ENCODE results near the gene ZNF664.

ZNF664 gene

GRCh38 chr12:124026755-124027745, 54.0 kb downstream of the ZNF664 start:
- Histone ChIP-seq H3K79me2 (ENCODE audit: low read length) (no peaks in the 10 kb centered on the region), H4K20me1 (ENCODE audit: insufficient read depth, low read length) (no peaks in the 10 kb centered on the region), H3K36me3 (replicated peaks; ENCODE audit: low read depth, low read length) (no peaks in the 10 kb centered on the region), H3K27me3 (ENCODE audit: low read depth, low read length) (no peaks in the 10 kb centered on the region), H3K9me3 (ENCODE audit: insufficient read depth, low read length) (no peaks in the 10 kb centered on the region), H3K27ac (ENCODE audit: low read length) (no peak overlapping the region), H3K4me2 (ENCODE audit: low read length) (no peak overlapping the region), H2AFZ (ENCODE audit: low read depth, low read length) (no peak overlapping the region), H3K4me3 (ENCODE audit: low read length) (no peak overlapping the region), H3K9ac (ENCODE audit: low read length) (no peak overlapping the region), H3K4me1 (ENCODE audit: low read length) (no peaks in the 10 kb centered on the region)
- no peak for TF ChIP-seq EZH2phosphoT487 (IDR thresholded peaks at IDR 0.05; ENCODE audit: low read depth)
- TF ChIP-seq, protein P1, sequence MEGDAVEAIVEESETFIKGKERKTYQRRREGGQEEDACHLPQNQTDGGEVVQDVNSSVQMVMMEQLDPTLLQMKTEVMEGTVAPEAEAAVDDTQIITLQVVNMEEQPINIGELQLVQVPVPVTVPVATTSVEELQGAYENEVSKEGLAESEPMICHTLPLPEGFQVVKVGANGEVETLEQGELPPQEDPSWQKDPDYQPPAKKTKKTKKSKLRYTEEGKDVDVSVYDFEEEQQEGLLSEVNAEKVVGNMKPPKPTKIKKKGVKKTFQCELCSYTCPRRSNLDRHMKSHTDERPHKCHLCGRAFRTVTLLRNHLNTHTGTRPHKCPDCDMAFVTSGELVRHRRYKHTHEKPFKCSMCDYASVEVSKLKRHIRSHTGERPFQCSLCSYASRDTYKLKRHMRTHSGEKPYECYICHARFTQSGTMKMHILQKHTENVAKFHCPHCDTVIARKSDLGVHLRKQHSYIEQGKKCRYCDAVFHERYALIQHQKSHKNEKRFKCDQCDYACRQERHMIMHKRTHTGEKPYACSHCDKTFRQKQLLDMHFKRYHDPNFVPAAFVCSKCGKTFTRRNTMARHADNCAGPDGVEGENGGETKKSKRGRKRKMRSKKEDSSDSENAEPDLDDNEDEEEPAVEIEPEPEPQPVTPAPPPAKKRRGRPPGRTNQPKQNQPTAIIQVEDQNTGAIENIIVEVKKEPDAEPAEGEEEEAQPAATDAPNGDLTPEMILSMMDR (IDR thresholded peaks at IDR 0.05; ENCODE audit: low read depth, low read length), result no peak

DNA sequence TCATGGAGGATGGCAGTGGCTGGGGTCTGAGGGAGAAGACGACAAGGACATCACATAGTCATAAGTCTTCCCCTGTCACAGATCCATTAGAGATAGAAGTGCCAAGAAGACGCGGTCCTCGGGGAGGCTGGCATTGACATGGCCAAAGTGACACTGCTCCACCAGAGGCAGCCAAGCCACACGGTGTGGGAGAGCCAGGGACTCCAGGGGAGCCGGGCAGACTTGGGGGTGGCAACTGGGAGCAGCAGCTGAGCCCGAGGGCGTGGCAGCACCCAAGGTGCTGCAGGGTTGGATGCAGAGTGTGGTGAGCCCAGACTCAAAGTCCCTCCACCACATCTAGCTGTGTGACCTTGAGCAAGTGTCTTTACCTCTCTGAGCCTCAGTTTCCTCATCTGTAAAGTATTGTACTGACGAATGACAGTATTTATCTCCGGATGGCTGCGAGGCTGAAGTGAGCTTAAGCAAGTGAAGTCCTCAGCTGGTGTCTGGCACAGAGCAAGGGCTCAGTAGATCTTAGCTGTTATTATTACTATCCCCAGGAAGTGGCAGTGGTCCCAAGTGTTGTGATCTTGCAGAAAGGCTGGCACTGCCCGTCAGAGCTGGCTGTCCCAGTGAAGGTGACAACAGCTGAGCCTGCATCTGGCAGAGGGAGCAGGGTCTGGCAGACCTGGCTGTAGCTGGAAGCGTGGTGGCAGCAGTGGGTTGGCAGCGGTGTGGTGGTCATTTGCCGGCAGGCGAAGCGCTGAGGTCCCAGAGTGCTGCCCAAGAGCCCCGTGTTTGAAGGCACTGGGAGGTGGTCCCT, 54.9 kb downstream of the ZNF664 start:
- Histone ChIP-seq H3K4me3 (ENCODE audit: low read length) (no peak overlapping the region), H3K36me3 (replicated peaks; ENCODE audit: low read depth, low read length) (no peaks in the 10 kb centered on the region), H3K9ac (ENCODE audit: low read length) (no peak overlapping the region), H4K20me1 (ENCODE audit: insufficient read depth, low read length) (no peaks in the 10 kb centered on the region), H3K4me2 (ENCODE audit: low read length) (no peak overlapping the region), H3K4me1 (ENCODE audit: low read length) (no peaks in the 10 kb centered on the region), H3K79me2 (ENCODE audit: low read length) (no peaks in the 10 kb centered on the region), H3K27me3 (ENCODE audit: low read depth, low read length) (no peaks in the 10 kb centered on the region), H3K9me3 (ENCODE audit: insufficient read depth, low read length) (no peaks in the 10 kb centered on the region), H3K27ac (ENCODE audit: low read length) (no peak overlapping the region), H2AFZ (ENCODE audit: low read depth, low read length) (no peak overlapping the region)
- TF ChIP-seq, protein P1 (IDR thresholded peaks at IDR 0.05; ENCODE audit: low read depth, low read length), result no peak
- TF ChIP-seq EZH2phosphoT487 (IDR thresholded peaks at IDR 0.05; ENCODE audit: low read depth), result no peak

- H3K79me2 ChIP-seq (ENCODE audit: low read length), result no peaks in the 10 kb centered on the region
- no peak for TF ChIP-seq EZH2phosphoT487 (IDR thresholded peaks at IDR 0.05; ENCODE audit: low read depth)
- TF ChIP-seq, protein P1 (IDR thresholded peaks at IDR 0.05; ENCODE audit: low read depth, low read length), result no peak
Observed at GRCh38 chr12:124028555-124028925, 55.5 kb downstream of the ZNF664 start.

GRCh38 chr12:124030008-124030407, 57.0 kb downstream of the ZNF664 start:
- Histone ChIP-seq H2AFZ (ENCODE audit: low read depth, low read length) (no peak overlapping the region), H3K36me3 (replicated peaks; ENCODE audit: low read depth, low read length) (no peaks in the 10 kb centered on the region), H3K79me2 (ENCODE audit: low read length) (no peaks in the 10 kb centered on the region), H3K9me3 (ENCODE audit: insufficient read depth, low read length) (no peaks in the 10 kb centered on the region), H3K27ac (ENCODE audit: low read length) (no peak overlapping the region), H3K9ac (ENCODE audit: low read length) (no peak overlapping the region), H3K4me1 (ENCODE audit: low read length) (no peaks in the 10 kb centered on the region), H3K27me3 (ENCODE audit: low read depth, low read length) (no peaks in the 10 kb centered on the region), H3K4me2 (ENCODE audit: low read length) (no peak overlapping the region), H4K20me1 (ENCODE audit: insufficient read depth, low read length) (no peaks in the 10 kb centered on the region), H3K4me3 (ENCODE audit: low read length) (no peak overlapping the region)
- TF ChIP-seq EZH2phosphoT487 (IDR thresholded peaks at IDR 0.05; ENCODE audit: low read depth), result no peak
- TF ChIP-seq, protein P1 (IDR thresholded peaks at IDR 0.05; ENCODE audit: low read depth, low read length), result no peak

More at GRCh38 chr12:124028555-124028925, 55.5 kb downstream of the ZNF664 start:
- Histone ChIP-seq H3K36me3 (replicated peaks; ENCODE audit: low read depth, low read length) (no peaks in the 10 kb centered on the region), H3K27me3 (ENCODE audit: low read depth, low read length) (no peaks in the 10 kb centered on the region), H2AFZ (ENCODE audit: low read depth, low read length) (no peak overlapping the region), H3K4me3 (ENCODE audit: low read length) (no peak overlapping the region), H4K20me1 (ENCODE audit: insufficient read depth, low read length) (no peaks in the 10 kb centered on the region), H3K4me2 (ENCODE audit: low read length) (no peak overlapping the region), H3K4me1 (ENCODE audit: low read length) (no peaks in the 10 kb centered on the region), H3K27ac (ENCODE audit: low read length) (no peak overlapping the region), H3K9ac (ENCODE audit: low read length) (no peak overlapping the region), H3K9me3 (ENCODE audit: insufficient read depth, low read length) (no peaks in the 10 kb centered on the region)
